PC-3 (cell line): ENCODE data around the gene PKDREJ. TPM values are rescaled to one million over a fixed set of nuclear protein-coding genes. Genes with fewer than 3 reads are reported as not detected.

Source experiments
- ATAC-seq: fragments of 200-7000 bp; cut with Tn5 transposase; 2 replicates; pipeline ENCODE4 v1.9.1; 2020; ENCODE audit warnings: mild to moderate bottlenecking, moderate library complexity
- BruUV-seq: library from RNA; stranded (reverse); fragments of 400-500 nt; replicated peaks from 2 replicates; lab custom pipeline; 2021; lab: Mats Ljungman, UMichigan
- CTCF ChIA-PET: fragments of 300-600 bp; sonication (Branson Sonifier 250); formaldehyde crosslinking; loops from one replicate; lab custom pipeline; 2022; ENCODE audit warnings: antibody characterized with exemption; lab: Charles Lee
- POLR2A ChIA-PET: fragments of 300-600 bp; sonication (Branson Sonifier 250); formaldehyde crosslinking; loops from one replicate; lab custom pipeline; 2022; ENCODE audit warnings: antibody characterized with exemption; ENCODE audit not compliant: unreplicated experiment; lab: Charles Lee
- DNase-seq: peaks from one replicate; pipeline ENCODE4 v3.0.0-alpha.2; 2015
- H2AFZ ChIP-seq: fragments of 300-600 bp; sonication (generic); 2 replicates; pipeline ENCODE4 v1.6.0; 2016; ENCODE audit warnings: antibody characterized with exemption, low read length
- H3F3A ChIP-seq: fragments of 300-600 bp; sonication (generic); one replicate; pipeline ENCODE4 v1.6.0; 2017; ENCODE audit warnings: antibody characterized with exemption, low read length, control low read depth, mild to moderate bottlenecking; ENCODE audit not compliant: unreplicated experiment
- H3K27ac ChIP-seq: fragments of 300-600 bp; sonication (generic); 2 replicates; pipeline ENCODE4 v1.5.1; 2016; ENCODE audit warnings: mild to moderate bottlenecking, low read length
- H3K27me3 ChIP-seq: fragments of 300-600 bp; sonication (generic); 2 replicates; pipeline ENCODE4 v1.6.1; 2016; ENCODE audit warnings: low read length, mixed read lengths
- H3K36me3 ChIP-seq: fragments of 300-600 bp; sonication (generic); 2 replicates; pipeline ENCODE4 v1.6.1; 2016; ENCODE audit warnings: low read depth, mixed run types, low read length, mixed read lengths
- H3K4me1 ChIP-seq: fragments of 300-600 bp; sonication (generic); 2 replicates; pipeline ENCODE4 v1.5.1; 2016; ENCODE audit warnings: low read length; ENCODE audit not compliant: insufficient read depth
- H3K4me2 ChIP-seq: fragments of 300-600 bp; sonication (generic); 2 replicates; pipeline ENCODE4 v1.6.0; 2016; ENCODE audit warnings: low read length
- H3K4me3 ChIP-seq: fragments of 300-600 bp; sonication (generic); 2 replicates; pipeline ENCODE4 v1.5.1; 2016; ENCODE audit warnings: mild to moderate bottlenecking, low read length, mixed read lengths
- H3K79me2 ChIP-seq: fragments of 300-600 bp; sonication (generic); 2 replicates; pipeline ENCODE4 v1.6.1; 2017; ENCODE audit warnings: low read length, mixed read lengths
- H3K9ac ChIP-seq: fragments of 300-600 bp; sonication (generic); 2 replicates; pipeline ENCODE4 v1.6.0; 2016; ENCODE audit warnings: mild to moderate bottlenecking, low read length
- H3K9me2 ChIP-seq: fragments of 300-600 bp; sonication (generic); replicated peaks from 2 replicates; pipeline ENCODE4 v1.6.1; 2016; ENCODE audit warnings: mixed run types, low read length, mixed read lengths
- H3K9me3 ChIP-seq: fragments of 300-600 bp; sonication (generic); 2 replicates; pipeline ENCODE4 v1.6.1; 2016; ENCODE audit warnings: low read length, mixed read lengths
- H4K20me1 ChIP-seq: fragments of 300-600 bp; sonication (generic); 2 replicates; pipeline ENCODE4 v1.6.1; 2016; ENCODE audit warnings: low read length, mixed read lengths
- EZH2 ChIP-seq: fragments of 300-600 bp; sonication (generic); IDR thresholded peaks from one replicate; pipeline ENCODE4 v1.6.1; 2017; ENCODE audit warnings: antibody characterized with exemption, mild to moderate bottlenecking, low read length; ENCODE audit not compliant: unreplicated experiment
- EZH2phosphoT487 ChIP-seq: fragments of 300-600 bp; sonication (generic); IDR thresholded peaks from 2 replicates; pipeline ENCODE4 v1.6.1; 2018; ENCODE audit warnings: mild to moderate bottlenecking, antibody characterized with exemption, low read length, borderline replicate concordance
- intact Hi-C: fragments of 100-400 bp; cut with micrococcal nuclease; formaldehyde crosslinking; loops from 2 replicates; pipeline ENCODE4 v1.9.0; 2023
- total RNA-seq: library from RNA; depleted of rRNA; stranded (reverse); fragments of >200 nt; gene quantifications from 2 replicates; pipeline ENCODE4 v1.2.3, GENCODE V29; 2014
- TF ChIP-seq, protein P1 (sequence below): fragments of 300-600 bp; sonication (generic); conservative IDR thresholded peaks from 2 replicates; pipeline ENCODE4 v1.5.1; 2017; ENCODE audit warnings: antibody characterized with exemption, low read depth, mild to moderate bottlenecking, low read length

Gene PKDREJ
- total RNA-seq, 1 experiment from 2014 or later = not detected

DNA sequence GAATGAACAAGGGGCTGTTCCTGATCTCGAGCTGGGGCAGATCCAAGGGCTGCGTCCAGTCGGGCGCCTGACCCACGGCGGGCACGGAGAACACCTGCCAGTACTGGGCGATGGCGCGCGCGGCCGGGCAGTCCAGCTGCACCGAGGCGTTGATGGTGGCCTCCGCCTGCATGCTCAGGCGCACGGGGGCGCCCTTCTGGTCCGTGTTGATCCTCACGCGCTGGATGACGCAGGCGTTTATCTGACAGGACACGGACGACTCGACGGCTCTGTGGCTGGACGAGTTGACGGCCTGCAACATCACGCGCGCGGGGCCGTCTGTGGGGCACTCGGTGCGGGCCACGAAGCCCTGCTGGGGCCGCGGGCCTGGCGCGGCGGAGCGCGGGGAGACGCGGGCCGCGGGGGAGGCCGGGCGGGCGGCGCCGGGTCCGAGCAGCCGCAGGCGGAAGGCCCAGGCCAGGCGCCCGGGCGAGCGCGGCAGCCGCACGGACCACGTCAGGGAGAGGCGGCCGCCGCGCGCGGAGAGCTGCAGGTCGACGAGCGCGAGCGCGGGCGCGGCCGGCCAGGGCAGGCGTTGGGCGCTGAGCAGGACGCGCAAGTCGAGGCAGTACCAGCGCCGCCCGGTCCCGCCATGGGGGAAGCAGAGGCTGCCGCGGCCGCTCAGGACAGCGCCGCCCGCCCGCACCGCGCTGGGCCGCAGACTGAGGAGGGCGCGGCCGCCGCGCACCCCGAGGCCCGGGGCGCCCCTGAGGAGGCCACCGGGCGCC is 511 bp downstream of the PKDREJ start:
- Histone ChIP-seq H3K4me2 (no peak overlapping the region), H4K20me1 (no peaks in the 10 kb centered on the region), H3K27ac (no peak overlapping the region), H3K9me2 (no peaks in the 10 kb centered on the region), H3K27me3 (no peaks in the 10 kb centered on the region), H2AFZ (no peak overlapping the region), H3K79me2 (no peaks in the 10 kb centered on the region), H3K9me3 (no peaks in the 10 kb centered on the region), H3K36me3 (no peaks in the 10 kb centered on the region), H3K4me3 (no peak overlapping the region), H3F3A (no peaks in the 10 kb centered on the region), H3K4me1 (no peaks in the 10 kb centered on the region), H3K9ac (no peak overlapping the region)
- intact Hi-C loops = no loop called here
- BruUV-seq = no TSS peak
- ChIA-PET POLR2A (no interaction called here), CTCF (no interaction called here)
- ATAC-seq (no peak), DNase-seq (no peak)
- TF ChIP-seq EZH2phosphoT487 = no peak
- TF ChIP-seq EZH2 = no peak
- TF ChIP-seq, protein P1, sequence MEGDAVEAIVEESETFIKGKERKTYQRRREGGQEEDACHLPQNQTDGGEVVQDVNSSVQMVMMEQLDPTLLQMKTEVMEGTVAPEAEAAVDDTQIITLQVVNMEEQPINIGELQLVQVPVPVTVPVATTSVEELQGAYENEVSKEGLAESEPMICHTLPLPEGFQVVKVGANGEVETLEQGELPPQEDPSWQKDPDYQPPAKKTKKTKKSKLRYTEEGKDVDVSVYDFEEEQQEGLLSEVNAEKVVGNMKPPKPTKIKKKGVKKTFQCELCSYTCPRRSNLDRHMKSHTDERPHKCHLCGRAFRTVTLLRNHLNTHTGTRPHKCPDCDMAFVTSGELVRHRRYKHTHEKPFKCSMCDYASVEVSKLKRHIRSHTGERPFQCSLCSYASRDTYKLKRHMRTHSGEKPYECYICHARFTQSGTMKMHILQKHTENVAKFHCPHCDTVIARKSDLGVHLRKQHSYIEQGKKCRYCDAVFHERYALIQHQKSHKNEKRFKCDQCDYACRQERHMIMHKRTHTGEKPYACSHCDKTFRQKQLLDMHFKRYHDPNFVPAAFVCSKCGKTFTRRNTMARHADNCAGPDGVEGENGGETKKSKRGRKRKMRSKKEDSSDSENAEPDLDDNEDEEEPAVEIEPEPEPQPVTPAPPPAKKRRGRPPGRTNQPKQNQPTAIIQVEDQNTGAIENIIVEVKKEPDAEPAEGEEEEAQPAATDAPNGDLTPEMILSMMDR = no peak

DNA sequence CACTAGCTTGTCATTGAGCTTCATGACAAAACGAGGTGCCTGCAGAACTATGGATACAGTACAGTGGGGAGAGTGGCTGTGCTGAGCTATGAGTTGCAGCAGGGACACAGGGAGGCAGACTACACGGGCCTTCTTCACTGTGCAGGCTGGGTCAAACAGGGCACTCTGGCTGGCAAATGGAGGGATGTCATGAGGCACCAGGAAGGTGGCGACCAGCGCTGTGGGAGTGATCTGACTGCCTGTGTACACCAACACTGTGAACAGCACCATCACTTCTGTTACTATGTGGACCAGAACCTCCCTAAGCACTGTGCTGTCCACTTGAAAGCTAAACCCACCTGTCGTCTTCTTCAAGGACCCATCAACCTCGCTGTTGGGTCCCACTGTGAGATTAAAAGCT is 3.1 kb downstream of the PKDREJ start:
- CTCF ChIA-PET = no interaction called here
- Histone ChIP-seq H3K9me2 (no peaks in the 10 kb centered on the region), H3K36me3 (no peaks in the 10 kb centered on the region), H3K27me3 (no peaks in the 10 kb centered on the region), H3K9ac (no peak overlapping the region), H4K20me1 (no peaks in the 10 kb centered on the region), H3K4me1 (peaks cover 11% of the 10 kb centered on the region), H3K79me2 (no peaks in the 10 kb centered on the region), H3K4me3 (no peak overlapping the region), H3K27ac (no peak overlapping the region), H3F3A (no peaks in the 10 kb centered on the region), H3K4me2 (no peak overlapping the region), H3K9me3 (no peaks in the 10 kb centered on the region), H2AFZ (no peak overlapping the region)
- BruUV-seq = no TSS peak
- TF ChIP-seq EZH2 (no peak), EZH2phosphoT487 (no peak)
- TF ChIP-seq, protein P1 = no peak
- POLR2A ChIA-PET = no interaction called here
- intact Hi-C loops = no loop called here
- ATAC-seq (no peak), DNase-seq (no peak)

DNA sequence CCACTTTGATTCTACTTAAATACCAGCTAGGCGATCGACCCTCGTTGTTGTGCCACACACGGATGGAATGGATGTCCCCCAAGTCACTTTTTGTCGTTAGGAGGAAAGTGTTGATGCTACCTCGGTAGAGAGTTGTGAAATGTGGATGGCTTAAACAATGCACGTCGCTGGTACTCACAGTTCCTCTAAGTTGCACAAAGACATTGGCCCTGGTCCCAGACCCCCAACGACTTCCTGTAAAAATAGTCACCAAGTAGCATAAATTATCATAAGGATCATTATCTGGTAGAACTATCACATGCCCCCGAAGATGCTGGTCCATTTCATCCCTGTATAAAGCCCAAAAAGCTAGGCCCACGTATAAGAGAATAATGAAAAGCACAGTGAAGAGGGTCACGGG is 3.8 kb downstream of the PKDREJ start:
- H3K4me1 ChIP-seq = peaks cover 11% of the 10 kb centered on the region
- H3K9me3 ChIP-seq = no peaks in the 10 kb centered on the region
- ATAC-seq (no peak), DNase-seq (no peak)
- H3K9me2 ChIP-seq = no peaks in the 10 kb centered on the region
- H3K4me2 ChIP-seq = no peak overlapping the region
- no peak overlapping the region for H2AFZ ChIP-seq
- BruUV-seq = no TSS peak
- no peaks in the 10 kb centered on the region for H3K79me2 ChIP-seq
- ChIA-PET CTCF (no interaction called here), POLR2A (no interaction called here)
- TF ChIP-seq, protein P1 = no peak
- no peak for TF ChIP-seq EZH2phosphoT487
- no peak for TF ChIP-seq EZH2
- intact Hi-C loops = no loop called here
- no peak overlapping the region for H3K4me3 ChIP-seq
- H3K9ac ChIP-seq = no peak overlapping the region
- H4K20me1 ChIP-seq = no peaks in the 10 kb centered on the region
- H3K27me3 ChIP-seq = no peaks in the 10 kb centered on the region
- H3K36me3 ChIP-seq = no peaks in the 10 kb centered on the region
- no peak overlapping the region for H3K27ac ChIP-seq
- no peaks in the 10 kb centered on the region for H3F3A ChIP-seq
